HG02981 (cell line): ENCODE data around the gene RPS13.
"Not testable (repeated sequence)": the region's sequence is repeated elsewhere in the genome, so short reads cannot be mapped to it uniquely, and the experiment has no call there.

Experiments used
- ATAC-seq: cut with Tn5 transposase; IDR thresholded peaks from one replicate; pipeline ENCODE4 v1.9.1; 2021; ENCODE audit warnings: mild to moderate bottlenecking, moderate library complexity; ENCODE audit not compliant: unreplicated experiment

RPS13 gene

DNA sequence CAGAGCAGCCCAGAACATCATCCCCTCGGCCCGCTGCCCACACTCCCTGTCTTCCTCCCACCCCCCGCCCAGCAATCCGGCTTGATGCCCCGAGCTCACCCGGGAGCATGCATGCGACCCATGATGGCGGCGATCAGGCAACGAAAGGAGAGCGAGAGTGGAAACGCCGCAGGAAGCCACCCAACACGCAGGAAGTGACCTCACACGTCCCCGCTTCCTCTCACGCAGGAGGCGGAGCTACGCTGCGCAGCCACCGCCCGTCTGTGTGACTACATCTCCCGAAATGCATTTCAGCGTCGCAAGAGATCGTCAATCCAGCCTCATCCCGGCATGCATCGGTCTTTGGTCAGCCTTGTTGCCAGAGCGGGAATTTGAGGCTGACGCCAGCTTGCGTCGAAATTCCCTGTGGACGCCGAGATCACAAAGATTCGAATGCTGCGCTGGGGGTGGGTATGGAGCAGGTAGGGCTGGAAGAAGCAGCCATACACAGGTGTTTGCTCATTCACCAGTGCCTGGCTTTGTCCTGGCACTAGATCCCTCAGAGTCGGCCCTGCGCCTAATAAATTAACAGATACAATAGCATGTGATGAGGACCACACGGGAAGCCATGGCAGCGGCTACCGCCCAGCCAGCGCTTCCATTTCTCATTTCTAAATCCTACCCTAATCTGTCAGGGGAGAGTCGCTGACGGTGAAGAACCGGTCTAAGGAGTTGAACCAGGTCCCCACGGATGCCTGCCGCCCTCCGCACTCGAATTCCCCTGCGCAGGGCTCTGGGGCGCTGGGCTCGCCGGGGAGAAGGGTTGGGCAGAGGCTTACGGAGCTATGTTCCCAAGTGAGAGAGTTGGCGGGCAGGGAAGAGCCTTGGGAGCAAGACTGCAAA lies at the start of gene RPS13:
RPS13 (minus strand) TSS at position 148 of the 882 bp plus-strand sequence; CDS start at position 122, 26 bp downstream.
- peak; percentile 97 for ATAC-seq

DNA sequence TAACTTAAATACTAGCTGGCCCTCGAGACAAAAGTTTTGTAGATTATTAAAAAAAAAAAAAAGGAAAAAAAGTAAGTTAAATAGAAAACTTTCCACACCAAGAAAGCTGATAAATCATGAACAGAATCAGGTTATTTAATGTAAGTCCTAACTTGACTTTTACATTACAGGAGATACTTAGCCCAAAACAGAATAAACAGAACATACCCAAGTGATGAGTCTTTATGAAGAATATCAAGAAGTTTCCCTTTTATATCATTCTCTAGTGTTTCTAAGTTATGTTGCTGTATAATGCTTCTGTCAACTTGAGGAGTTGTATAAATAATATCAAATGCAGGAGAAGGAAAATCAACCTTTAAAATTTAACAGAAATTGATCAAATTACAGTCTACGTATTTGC lies 44.5 kb upstream of the RPS13 start:
- ATAC-seq: no peak

DNA sequence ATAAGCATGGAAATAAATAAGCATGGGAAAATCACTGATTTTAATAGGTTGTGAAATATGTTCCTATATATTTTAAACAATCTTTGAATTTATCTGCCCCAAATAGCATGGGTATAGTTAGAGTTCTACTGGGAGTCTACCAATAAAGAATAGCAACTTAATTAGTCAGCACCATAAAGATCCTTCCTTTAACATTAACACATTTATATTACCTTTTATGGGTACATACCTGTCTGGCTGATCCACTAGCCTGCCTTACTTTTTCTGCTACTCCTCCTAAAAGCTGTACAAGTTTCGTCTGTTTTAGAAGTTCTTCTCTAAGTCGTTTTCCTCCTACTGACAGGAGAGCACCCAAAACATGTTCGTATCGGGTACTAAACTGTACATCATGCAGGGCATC lies 39.8 kb upstream of the RPS13 start:
- no peak for ATAC-seq

DNA sequence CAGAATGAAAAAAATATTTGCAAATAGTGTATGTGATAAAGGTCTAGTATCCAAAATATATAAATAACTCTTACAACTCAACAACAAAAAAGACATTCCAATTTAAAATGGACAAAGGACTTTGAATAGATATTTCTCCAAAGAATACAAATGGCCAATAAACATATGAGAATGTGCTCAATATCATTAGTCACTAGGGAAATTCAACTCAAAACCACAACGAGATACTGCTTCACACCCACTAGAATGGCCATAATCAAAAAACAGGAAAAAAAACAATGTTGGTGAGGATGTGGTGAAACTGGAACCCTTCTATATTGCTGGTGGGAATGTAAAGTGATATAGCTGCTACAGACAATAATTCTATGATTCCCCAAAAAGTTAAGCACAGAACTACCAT lies 38.6 kb upstream of the RPS13 start:
- no peak for ATAC-seq

DNA sequence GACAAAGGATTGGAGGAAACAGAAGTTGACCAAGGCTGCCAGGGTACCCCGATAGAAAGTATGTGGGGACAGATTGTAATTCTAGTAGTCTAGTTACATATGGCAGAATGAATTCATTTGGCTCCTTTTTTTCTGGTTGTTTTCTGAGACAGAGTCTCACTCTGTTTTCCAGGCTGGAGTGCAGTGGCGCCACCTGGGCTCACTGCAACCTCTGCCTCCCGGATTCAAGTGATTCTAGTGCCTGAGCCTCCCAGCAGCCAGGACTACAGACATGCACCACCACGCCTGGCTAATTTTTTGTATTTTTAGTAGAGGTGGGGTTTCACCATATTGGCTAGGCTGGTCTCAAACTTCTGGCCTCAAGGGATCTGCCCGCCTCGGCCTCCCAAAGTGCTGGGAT lies 30.3 kb upstream of the RPS13 start:
- not testable (repeated sequence) for ATAC-seq

DNA sequence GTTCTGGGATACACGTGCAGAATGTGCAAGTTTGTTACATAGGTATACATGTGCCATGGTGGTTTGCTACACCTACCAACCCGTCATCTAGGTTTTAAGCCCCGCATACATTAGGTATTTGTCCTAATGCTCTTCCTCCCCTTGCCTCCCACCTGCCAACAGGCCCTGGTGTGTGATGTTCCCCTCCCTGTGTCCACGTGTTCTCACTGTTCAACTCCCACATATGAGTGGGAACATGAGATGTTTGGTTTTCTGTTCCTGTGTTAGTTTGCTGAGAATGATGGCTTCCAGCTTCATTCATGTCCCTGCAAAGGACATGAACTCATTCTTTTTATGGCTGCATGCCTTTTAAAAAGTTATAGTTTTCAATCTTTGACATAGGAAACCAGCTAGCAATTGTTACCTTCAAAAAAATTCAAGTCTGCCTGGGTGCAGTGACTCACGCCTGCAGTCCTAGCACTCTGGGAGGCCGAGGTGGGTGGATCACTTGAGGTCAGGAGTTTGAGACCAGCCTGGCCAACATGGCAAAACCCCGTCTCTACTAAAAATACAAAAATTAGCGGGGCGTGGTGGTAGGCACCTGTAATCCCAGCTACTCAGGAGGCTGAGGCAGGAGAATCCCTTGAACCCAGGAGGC lies 28.1 kb upstream of the RPS13 start:
- not testable (repeated sequence) for ATAC-seq

DNA sequence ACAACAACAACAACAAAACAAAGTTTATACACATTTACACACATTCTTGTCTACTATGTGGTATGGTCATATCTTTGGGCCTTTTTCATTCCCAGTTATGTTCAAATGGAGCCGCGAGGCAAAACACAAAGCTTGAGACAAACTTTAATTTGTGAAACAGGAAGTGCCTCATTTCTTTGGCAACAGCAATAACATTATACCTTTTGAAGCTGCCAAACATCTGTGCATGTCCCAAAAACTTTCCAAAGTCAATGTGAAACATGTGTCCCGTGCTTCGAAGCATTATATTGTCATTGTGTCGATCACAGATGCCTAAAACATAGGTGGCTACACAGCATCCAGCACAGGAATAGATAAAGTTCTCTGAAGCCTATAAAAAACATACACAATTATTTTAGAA lies 25.0 kb upstream of the RPS13 start:
- no peak for ATAC-seq

DNA sequence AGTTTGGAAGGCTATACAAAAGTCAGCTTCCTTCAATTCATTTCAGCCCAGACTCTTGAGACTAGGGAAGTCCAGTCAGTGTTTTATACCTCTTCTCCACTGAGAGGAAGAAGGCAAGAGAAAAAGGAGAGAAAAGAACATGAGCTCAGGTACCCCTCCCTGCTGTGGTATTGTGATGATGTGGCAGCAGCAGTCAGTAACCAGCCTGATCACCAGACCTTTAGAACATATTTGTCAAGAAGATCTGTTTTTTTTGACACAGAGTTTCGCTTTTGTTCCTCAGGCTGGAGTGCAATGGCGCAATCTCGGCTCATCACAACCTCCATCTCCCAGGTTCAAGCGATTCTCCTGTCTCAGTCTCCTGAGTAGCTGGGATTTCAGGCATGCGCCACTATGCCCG lies 21.2 kb upstream of the RPS13 start:
- ATAC-seq: no peak

DNA sequence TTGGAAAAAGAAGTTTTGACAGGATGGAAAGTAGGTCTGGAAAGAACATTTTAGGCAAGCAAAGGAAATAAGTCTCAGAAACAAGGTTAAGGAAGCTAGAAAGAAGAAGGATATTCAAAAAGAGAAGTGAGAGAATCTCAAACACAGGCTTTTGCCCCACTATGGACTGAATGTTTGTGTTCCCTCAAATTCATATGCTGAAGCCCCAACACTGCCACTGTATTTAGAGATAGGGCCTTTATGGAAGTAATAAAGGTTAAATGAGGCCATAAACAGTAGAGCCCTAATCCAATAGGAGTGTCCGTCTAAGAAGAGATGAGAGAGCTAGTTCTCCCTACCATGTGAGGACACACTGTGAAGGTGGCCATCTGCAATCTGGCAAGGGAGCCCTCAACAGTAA lies 20.6 kb upstream of the RPS13 start:
- ATAC-seq: no peak

DNA sequence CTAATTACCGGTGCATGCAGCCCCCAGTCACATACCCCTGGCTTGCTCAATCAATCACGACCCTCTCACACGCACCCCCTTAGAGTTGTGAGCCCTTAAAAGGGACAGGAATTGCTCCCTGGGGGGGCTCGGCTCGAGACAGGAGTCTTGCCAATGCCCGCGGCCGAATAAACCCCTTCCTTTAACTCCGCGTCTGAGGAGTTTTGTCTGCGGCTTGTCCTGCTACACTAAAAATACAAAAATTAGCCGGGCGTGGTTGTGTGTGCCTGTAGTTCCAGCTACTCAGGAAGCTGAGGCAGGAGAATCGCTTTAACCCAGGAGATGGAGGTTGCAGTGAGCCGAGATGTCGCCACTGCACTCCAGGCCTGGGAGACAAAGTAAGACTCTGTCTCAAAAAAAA lies 8.5 kb upstream of the RPS13 start:
- ATAC-seq: not testable (repeated sequence)

DNA sequence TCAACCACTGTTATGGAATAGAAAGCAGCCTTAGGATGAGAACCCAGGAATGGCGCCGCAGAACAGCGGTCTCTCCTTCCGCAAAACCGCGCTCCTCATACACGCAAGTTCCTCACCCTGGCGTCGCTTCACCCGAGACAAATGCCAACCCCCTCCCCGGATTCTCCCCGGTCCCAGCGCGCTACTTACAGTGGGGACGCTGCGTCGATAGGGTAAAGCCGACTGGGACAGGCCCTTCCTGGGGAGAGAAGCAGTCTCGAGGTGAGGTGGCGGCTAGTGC lies 287 bp downstream of the RPS13 start:
- peak; percentile 9 for ATAC-seq

DNA sequence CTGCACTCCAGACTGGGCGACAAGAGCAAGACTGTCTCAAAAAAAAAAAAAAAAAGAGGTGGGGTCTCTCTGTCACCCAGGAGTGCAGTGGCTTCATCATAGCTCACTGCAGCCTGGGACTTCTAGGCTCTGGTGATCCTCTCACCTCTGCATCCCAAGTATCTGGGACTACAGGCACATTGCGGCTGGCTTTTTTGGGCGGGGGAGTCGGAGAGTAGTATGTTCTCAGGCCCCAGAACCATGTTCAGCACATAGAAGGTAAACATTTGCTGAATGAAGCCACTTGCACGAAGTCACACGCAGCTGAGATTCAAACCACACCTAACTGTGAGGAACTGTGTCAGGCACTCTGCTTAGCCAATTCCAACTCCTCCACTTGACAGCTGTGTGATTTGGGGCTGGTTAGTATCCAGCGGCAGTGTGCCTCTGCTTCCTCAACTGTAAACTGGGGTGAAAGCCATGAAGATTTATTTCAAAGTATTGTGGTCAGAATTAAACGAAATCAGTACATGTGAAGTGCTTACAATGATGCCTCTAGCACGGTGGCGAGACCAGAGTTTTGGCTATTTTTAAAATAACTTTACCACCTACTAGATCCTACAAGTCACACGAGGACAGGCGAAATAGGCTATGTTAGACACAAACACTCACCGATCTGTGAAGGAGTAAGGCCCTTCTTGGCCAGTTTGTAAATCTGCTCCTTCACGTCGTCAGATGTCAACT lies 789 bp downstream of the RPS13 start:
- ATAC-seq: no peak

DNA sequence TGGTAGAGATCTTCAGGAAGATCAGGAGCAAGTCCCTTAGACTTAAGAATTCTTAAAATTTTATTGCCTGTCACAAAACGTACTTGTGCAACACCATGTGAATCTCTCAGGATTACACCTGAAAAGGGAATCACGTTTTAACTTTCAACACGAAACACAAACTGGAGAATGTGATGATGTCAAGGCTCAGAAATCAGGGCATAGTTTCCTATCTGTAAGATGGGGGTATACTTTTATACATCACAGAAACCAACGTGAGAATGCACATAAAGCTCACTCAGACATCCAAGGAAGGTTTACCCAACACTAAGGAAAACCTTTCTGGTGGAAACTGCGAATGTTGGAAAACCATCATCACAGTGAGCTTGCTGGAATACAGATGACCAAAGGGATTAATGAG lies 2.0 kb downstream of the RPS13 start:
- ATAC-seq: no peak

DNA sequence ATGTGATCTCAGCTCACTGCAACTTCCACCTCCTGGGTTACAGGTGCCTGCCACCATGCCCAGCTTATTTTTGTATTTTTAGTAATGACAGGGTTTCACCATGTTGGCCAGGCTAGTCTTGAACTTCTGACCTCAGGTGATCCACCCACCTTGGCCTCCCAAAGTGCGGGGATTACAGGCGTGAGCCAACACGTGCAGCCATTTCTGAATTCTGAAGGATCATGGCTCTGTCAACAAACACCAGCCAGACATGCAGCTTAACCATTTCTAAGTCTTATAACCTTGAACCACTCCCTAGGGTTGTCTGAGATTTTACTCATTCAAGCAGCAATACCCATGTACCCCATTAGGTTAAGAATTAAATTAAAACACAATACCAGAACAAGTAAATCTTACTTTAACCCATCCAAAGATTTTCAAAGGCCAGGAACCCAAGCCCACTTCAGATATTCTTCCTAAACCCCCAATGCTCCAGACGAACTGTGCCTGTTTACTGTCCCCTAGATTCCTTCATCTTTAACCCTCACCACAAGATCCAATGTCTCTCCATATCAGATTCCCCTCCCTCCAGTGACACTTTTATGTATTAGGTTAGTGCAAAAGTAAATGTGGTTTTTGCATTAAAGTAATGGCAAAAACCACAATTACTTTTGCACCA lies 4.0 kb downstream of the RPS13 start:
- no peak for ATAC-seq

DNA sequence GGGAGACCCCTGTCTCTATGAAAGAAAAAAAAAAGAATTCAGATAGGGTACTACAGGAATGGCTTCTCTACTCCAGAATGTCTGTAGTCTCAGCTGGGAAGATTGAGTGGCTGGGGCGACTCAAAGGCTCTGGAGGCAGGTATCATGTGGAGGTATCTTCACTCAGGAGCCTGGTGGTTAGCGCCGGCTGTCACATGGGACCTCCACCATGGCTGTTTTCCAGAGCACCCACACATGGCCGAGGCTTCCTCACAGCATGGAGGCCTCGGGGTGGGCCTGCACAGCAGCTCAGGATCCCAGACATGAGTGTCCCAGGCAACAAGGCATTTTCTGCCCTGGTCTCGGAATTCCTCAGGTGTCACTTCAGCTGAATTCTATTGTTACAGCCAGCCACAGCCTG lies 10.1 kb downstream of the RPS13 start:
- no peak for ATAC-seq

DNA sequence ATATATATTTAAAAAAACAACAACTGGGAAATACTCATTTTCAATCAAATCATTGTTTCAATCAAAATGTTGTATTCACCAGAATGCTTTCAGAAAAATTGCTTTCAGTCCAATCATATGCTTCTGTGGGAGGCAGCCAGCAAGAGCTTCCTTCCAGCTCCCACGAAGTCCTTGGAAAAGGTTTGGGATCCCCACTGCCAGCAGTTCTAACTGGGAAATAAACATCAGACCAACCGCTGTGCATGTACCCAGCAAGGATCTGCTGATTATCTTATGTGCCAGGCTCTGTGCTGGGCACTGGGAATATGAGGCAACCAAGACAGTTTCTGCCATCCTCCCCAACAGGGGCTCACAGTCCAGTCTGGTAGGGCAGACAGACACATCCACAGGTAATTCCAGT lies 10.8 kb downstream of the RPS13 start:
- no peak for ATAC-seq

DNA sequence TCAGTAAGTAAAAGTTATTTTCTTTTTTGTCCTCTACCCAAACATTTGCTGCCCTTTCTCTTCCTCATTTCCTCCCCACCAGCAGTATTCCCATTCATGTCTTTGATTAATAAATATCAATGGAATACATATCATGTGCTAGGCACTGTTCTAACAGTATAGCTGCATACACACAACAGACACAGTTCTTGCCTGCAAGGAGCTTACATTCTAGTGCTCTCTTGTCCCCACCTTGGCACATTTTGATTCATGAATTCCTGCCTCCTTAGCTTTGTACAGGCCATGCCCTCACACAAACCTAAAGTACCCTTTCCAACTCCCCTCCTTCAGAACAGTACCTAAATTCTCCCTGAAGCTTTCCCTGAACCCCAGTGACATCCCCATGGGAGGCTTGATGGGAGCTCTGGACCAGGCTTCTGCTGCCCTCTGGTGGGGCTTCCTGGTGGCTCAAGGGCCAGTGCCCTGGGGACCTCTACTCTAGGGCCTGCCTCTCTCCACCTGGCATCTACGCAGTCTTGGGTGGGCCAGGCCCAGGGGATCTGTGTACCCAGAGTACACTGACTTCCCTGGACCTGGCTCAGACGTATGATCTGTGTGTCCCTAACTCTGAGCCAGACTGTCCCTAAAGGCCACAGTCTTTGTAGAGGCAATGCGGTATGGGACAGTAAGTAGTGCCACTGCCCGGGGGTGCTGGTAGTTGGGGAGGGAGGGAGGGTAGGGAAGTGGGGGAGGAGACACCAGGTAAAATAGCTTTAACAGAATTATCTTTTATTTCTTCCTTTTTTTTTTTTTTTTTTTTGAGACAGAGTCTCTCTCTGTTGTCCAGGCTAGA lies 14.1 kb downstream of the RPS13 start:
- ATAC-seq: peak; percentile 68

DNA sequence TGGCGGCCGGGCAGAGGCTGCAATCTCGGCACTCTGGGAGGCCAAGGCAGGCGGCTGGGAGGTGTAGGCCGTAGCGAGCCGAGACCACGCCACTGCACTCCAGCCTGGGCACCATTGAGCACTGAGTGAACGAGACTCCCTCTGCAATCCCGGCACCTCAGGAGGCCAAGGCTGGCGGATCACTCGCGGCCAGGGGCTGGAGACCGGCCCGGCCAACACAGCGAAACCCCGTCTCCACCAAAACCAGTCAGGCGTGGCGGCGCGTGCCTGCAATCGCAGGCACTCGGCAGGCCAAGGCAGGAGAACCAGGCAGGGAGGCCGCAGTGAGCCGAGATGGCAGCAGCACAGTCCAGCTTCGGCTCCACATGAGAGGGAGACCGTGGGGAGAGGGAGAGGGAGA lies 26.3 kb downstream of the RPS13 start:
- ATAC-seq: not testable (repeated sequence)

DNA sequence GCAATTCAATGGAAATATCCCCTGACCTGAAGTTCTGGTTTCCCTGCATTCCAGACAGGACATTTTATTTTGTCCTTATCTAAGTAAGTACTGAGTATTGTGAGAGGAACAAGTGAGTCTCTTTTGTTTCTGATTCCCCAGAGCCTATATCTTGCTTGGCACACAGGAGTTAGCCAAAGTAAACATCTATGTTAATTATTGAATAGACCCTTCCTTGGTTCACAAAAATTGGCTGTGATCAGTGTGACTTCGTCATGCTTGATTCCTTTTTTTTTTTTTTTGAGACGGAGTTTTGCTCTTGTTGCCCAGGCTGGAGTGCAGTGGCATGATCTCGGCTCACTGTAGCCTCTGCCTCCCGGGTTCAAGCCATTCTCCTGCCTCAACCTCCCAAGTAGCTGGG lies 29.0 kb downstream of the RPS13 start:
- ATAC-seq: not testable (repeated sequence)

DNA sequence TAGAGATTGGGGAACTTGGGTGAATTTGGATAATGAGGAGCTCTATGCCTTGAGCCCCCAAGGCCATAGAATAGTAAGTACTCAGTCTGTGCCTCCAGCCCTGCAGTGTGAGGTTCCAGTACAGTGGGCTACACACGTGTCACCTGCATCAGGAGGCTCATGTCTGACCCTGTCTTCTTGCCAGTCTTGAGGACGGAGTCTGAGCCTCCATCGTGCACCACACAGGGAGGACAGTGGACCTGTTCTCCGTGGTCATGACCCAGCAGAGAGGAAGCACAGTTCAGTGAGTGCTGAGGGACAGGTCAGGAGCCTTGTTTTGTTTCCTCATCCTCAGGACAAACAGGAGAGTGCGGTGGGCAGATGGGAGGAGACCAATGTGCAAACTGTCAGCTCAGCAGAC lies 30.8 kb downstream of the RPS13 start:
- no peak for ATAC-seq
